Hypothalamus (tissue), 51 donors: ENCODE results near the gene TMC3.
"Not testable (repeated sequence)": the region's sequence is repeated elsewhere in the genome, so short reads cannot be mapped to it uniquely, and the experiment has no call there.

Experiments used
- DNase-seq, 51 donors: peaks; one replicate each; lab custom pipeline; 2025; lab: John Stamatoyannopoulos, UW

Gene TMC3

GRCh38 chr15:81348691-81349090 lies 25.3 kb downstream of the TMC3 start:
- not testable (repeated sequence) for DNase-seq

GRCh38 chr15:81347910-81348309 lies 26.1 kb downstream of the TMC3 start:
- no peak for DNase-seq

- no peak for DNase-seq
Measured at GRCh38 chr15:81346611-81347010, 27.4 kb downstream of the TMC3 start.

GRCh38 chr15:81343371-81343770 lies 30.6 kb downstream of the TMC3 start:
- no peak for DNase-seq

GRCh38 chr15:81341351-81341750 lies 32.7 kb downstream of the TMC3 start:
- no peak for DNase-seq

GRCh38 chr15:81339851-81340250 lies 34.2 kb downstream of the TMC3 start:
- DNase-seq: no peak

- DNase-seq: no peak
Measured at GRCh38 chr15:81339321-81339720, 34.7 kb downstream of the TMC3 start.

- DNase-seq: peak in 1 of 51 donors; percentile 5
Measured at GRCh38 chr15:81338170-81339007, 35.6 kb downstream of the TMC3 start.

GRCh38 chr15:81337713-81338157 lies 36.3 kb downstream of the TMC3 start:
- DNase-seq: no peak

- DNase-seq: no peak
Measured at GRCh38 chr15:81337241-81337640, 36.8 kb downstream of the TMC3 start.

GRCh38 chr15:81336568-81336967 lies 37.4 kb downstream of the TMC3 start:
- no peak for DNase-seq

- no peak for DNase-seq
Measured at GRCh38 chr15:81335631-81336030, 38.4 kb downstream of the TMC3 start.

GRCh38 chr15:81334768-81335435 lies 39.1 kb downstream of the TMC3 start:
- no peak for DNase-seq

GRCh38 chr15:81333363-81333762 lies 40.6 kb downstream of the TMC3 start:
- DNase-seq: no peak

- no peak for DNase-seq
Measured at GRCh38 chr15:81332326-81332725, 41.7 kb downstream of the TMC3 start.

GRCh38 chr15:81331600-81331999 lies 42.4 kb downstream of the TMC3 start:
- no peak for DNase-seq

- DNase-seq: not testable (repeated sequence)
Measured at GRCh38 chr15:81331141-81331540, 42.9 kb downstream of the TMC3 start.

GRCh38 chr15:81330366-81331090 lies 43.5 kb downstream of the TMC3 start:
- no peak for DNase-seq

GRCh38 chr15:81329446-81329845 lies 44.6 kb downstream of the TMC3 start:
- no peak for DNase-seq

GRCh38 chr15:81327516-81327915 lies 46.5 kb downstream of the TMC3 start:
- DNase-seq: no peak

- DNase-seq: no peak
Measured at GRCh38 chr15:81326466-81327212, 47.4 kb downstream of the TMC3 start.
